Measurements from ENCODE around the gene ETS2. TPM values are rescaled to one million over a fixed set of nuclear protein-coding genes. Genes with fewer than 3 reads are reported as not detected.

Gene ETS2
- total RNA-seq, 1 donor from 2014 or later, result 139 TPM

- no peak for DNase-seq (ENCODE audit: low spot score)
- intact Hi-C loops (cut with DNase I), result no loop called here
- no peak for ATAC-seq
These were observed 7.2 kb upstream of the ETS2 start for GRCh38 chr21:38798481-38798882.

GRCh38 chr21:38800046-38800758, 5.5 kb upstream of the ETS2 start:
- intact Hi-C loops (cut with DNase I), result no loop called here
- ATAC-seq (no peak), DNase-seq (ENCODE audit: low spot score) (no peak)

GRCh38 chr21:38800924-38801744, 4.6 kb upstream of the ETS2 start:
- ATAC-seq (no peak), DNase-seq (ENCODE audit: low spot score) (no peak)
- intact Hi-C loops (cut with DNase I), result no loop called here

DNA sequence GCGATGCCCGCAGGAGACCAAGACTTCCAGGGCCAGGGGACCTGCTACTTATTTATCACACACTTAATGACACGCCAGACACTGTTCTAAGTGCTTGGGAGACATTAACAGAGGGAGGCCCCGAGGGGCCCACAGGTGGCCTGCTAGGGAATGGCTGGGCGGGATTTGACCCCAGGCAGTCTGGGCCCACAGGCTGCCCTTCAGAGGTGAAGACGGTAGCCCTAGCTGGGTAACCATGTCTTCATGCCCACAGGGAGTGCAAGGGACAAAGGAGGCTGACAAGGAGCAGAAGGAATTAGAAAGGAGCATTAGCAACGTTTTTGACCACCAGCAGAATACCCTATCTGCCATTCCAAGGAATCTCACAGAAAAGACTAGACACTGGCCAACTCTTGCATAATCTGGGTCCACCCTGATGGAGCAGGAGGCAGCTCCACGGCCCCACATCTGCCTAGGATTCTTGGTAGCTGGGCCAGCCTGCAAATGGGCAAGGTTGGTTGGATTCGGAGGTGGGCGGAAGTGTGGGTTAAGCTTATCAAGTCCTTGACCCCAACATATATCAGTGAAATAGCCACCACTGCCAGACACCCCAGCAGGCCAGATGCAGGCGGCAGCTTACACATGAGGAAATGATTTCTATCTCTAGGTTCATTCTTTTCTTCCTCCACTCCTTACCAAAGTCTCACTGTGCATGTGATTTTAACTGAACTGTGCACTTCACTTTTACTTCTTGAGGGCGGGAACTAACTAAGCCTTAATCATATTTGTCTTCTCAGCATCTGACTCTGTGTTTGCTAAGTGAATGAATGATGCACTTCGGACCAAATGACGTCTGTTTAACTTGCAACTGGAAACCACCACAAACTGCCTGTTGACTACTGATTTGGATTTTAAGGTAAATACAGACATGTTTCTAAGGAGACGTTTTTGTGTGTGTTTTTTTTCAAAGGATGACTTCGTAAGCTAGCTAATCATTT, 3.4 kb upstream of the ETS2 start:
- intact Hi-C loops (cut with DNase I), result no loop called here
- no peak for ATAC-seq
- DNase-seq (ENCODE audit: low spot score), result no peak

DNA sequence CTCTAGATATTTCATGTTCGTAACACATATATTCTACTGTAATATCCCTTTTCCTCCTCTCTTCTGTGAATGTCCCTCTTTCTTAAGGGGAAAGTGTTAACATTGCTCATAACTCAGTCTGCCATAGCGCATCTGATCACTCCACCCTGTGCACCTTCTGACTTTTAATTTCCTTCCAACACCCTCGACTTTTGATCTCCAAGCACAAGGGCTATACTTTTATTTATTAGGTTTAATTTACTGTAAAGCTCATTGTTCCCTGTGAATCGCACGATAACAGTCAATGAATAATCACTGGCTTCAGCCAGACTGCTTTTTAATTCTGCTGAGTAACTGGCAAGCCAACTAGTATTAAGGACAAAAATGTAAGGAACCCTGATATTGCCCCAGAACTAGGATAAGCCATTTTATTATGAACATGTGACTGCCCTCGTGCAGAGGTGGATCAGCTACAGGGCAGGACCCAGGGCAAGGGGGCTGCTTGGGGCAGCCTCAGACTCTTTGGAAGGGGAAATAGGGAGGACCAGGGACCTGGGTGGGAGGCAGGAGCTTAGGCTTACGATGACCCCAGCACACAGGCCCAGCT, 2.6 kb upstream of the ETS2 start:
- intact Hi-C loops (cut with DNase I), result no loop called here
- DNase-seq (ENCODE audit: low spot score), result no peak
- ATAC-seq, result no peak

GRCh38 chr21:38804030-38804788, 1.5 kb upstream of the ETS2 start:
- DNase-seq (ENCODE audit: low spot score), result no peak
- no peak for ATAC-seq
- intact Hi-C loops (cut with DNase I), result no loop called here

DNA sequence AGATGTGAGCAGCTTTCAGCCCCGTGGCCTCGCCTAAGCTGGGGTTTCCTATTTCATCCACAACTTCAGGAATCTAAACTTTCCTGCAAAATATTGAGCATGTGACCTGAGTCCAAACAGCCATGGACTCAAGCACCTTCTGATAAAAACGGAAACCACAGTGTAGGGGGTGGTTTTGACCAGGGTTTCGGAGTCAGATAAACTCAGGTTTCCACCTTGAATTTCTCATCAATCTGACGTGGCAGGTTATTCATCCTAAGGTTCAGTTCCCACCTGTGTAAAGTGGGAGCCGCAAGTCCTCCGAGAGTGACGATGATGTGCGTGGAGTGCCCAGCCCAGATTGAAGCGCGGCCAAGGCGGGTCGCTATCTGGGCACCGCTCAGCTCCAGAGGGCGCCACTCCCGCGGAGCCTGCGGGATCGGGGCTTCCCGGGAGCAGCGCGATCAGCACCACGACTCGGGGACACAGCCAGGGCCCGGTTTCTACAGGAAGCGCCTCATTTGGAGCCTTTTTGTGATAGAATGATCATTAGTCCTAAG, 871 bp upstream of the ETS2 start:
- peak; percentile 84 for DNase-seq (ENCODE audit: low spot score)
- ATAC-seq, result peak; percentile 77
- intact Hi-C loops (cut with DNase I), result no loop called here

- ATAC-seq (no peak), DNase-seq (ENCODE audit: low spot score) (peak; percentile 75)
- intact Hi-C loops (cut with DNase I), result no loop called here
These were observed 618 bp downstream of the ETS2 start for GRCh38 chr21:38806153-38806941.

- DNase-seq (ENCODE audit: low spot score) (no peak), ATAC-seq (no peak)
- intact Hi-C loops (cut with DNase I), result no loop called here
These were observed 1.2 kb downstream of the ETS2 start for GRCh38 chr21:38806942-38807284.

DNA sequence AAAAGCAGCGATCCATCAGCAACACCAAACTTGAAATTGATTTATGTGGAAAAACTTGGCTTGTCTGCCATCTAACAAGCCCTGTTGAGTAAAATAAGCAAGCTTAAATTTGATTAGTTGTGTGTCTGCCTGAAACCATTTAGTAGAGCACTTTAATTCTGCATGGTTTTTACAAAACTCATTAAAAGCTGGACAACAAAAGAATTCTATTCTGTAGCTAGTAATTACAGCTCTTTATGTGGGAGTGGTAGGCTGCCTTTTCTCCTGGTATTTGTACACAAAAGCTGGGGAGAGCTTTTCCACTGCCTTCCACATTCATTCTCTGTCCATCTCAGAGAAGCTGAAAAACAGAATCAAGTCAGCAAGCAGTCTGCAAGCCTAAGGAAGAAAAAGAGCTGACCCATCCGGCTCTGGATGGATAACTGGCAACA, 1.7 kb downstream of the ETS2 start:
- ATAC-seq, result no peak
- intact Hi-C loops (cut with DNase I), result no loop called here

GRCh38 chr21:38807986-38808385, 2.3 kb downstream of the ETS2 start:
- ATAC-seq, result no peak
- no peak for DNase-seq (ENCODE audit: low spot score)
- intact Hi-C loops (cut with DNase I), result no loop called here

More for the DNA sequence above, 1.7 kb downstream of the ETS2 start:
- no peak for DNase-seq (ENCODE audit: low spot score)

DNA sequence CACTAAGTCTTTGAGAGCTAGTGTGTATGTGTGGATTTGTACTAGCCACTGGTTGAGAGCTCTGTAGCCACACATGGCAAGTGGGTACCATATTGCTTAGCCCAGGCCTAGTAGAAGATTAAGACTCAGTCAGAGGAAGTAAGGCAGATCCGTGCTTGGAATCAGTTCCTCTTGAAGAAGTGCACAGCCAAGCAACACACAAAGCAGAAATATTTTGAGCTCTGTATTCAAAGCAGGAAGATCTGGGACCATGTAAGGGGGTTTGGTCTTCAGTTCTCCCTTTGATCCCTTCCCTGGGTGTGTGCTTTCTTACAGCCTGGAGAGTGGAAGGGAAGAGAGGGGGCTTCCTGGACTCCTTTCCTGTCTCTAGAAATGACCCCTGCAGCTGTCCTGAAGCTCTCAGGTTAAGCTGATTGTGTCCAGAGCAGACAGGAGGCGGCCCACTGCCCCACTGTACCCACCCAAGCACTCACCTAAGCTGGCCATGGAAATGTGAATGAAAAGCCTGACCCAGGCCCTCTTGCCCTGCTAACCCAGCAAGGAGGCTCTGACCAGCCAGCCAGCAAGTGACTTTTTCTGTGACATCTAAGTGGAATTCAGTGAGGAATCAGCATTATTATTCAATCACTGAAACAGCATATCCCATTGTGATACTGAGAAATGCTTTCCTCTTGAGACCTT, 3.6 kb downstream of the ETS2 start:
- no peak for ATAC-seq
- intact Hi-C loops (cut with DNase I), result no loop called here
- no peak for DNase-seq (ENCODE audit: low spot score)

- intact Hi-C loops (cut with DNase I), result no loop called here
- no peak for ATAC-seq
- no peak for DNase-seq (ENCODE audit: low spot score)
These were observed 4.5 kb downstream of the ETS2 start for GRCh38 chr21:38810034-38810825.

DNA sequence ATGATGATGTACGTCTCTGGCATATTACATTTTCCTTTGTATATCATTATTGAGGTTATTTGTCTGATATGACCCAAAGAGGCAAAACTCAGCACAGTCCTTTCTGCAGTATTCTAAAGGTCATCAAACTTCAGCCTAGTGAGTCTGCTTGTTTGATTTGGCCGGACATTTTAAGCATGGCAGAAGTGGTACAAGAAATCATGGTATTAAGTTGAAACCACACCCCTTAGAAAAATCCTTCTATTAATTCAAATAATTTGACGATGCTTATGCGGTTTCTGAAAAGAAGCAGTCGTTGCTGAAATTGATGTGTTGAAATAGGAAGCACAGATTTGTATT, 5.1 kb downstream of the ETS2 start:
- intact Hi-C loops (cut with DNase I), result no loop called here
- ATAC-seq, result no peak

GRCh38 chr21:38811257-38811656, 5.5 kb downstream of the ETS2 start:
- intact Hi-C loops (cut with DNase I), result no loop called here
- DNase-seq (ENCODE audit: low spot score) (no peak), ATAC-seq (no peak)

More for the DNA sequence above, 5.1 kb downstream of the ETS2 start:
- DNase-seq (ENCODE audit: low spot score), result no peak

DNA sequence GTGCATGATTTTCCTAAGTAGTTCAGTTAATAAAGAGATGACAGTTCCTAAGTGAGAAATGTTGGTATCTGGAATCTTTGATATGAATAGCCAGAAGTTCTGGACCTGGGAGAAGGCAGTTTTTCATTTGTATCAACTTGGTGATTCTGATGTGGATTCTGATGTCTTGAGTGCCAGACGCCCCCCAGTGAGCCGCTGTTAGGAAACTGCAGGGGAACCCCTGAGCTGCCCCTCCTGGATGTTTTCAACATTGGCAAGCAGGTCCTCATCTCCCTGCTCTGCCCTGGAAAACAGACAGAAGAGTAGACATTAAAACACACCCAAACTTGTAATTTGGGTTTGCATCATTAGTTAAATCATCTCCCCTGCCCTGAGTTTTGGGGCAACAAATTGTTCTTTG, 7.4 kb downstream of the ETS2 start:
- no peak for ATAC-seq
- intact Hi-C loops (cut with DNase I), result no loop called here
- no peak for DNase-seq (ENCODE audit: low spot score)

Measured in sciatic nerve (tissue), 2 donors.